Measurements from ENCODE around the gene CDC45.

DNA sequence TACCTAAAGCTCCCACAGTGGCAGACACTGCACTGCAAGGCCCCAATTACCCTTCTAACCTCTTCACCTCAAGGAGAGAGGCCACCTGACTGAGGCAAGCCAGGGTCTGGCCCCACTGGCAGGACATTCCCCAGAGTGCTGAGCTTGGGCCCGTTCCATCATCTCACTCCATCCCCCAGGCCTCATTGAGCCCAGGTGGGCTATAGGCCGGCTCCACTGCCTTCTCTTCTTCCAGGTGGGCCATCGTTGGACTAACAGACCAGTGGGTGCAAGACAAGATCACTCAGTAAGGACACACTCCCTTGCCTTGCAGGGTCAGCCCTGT, 19.1 kb downstream of the CDC45 start:
- TF ChIP-seq, protein P1, sequence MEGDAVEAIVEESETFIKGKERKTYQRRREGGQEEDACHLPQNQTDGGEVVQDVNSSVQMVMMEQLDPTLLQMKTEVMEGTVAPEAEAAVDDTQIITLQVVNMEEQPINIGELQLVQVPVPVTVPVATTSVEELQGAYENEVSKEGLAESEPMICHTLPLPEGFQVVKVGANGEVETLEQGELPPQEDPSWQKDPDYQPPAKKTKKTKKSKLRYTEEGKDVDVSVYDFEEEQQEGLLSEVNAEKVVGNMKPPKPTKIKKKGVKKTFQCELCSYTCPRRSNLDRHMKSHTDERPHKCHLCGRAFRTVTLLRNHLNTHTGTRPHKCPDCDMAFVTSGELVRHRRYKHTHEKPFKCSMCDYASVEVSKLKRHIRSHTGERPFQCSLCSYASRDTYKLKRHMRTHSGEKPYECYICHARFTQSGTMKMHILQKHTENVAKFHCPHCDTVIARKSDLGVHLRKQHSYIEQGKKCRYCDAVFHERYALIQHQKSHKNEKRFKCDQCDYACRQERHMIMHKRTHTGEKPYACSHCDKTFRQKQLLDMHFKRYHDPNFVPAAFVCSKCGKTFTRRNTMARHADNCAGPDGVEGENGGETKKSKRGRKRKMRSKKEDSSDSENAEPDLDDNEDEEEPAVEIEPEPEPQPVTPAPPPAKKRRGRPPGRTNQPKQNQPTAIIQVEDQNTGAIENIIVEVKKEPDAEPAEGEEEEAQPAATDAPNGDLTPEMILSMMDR (IDR thresholded peaks at IDR 0.05 in 8 of 11, conservative IDR thresholded peaks at IDR 0.05 in 3 of 11) = no peak
- no peak for TF ChIP-seq POLR2A (IDR thresholded peaks at IDR 0.05)
